GM19240 (cell line): ENCODE measurements around the gene AQP2.

Experiments used
- DNase-seq: peaks from one replicate; pipeline ENCODE4 v3.0.0; 2011; ENCODE audit warnings: low spot score; ENCODE audit not compliant: insufficient read length

The AQP2 gene

GRCh38 chr12:49920241-49920914, 30.2 kb upstream of the AQP2 start:
- no peak for DNase-seq

- DNase-seq, result no peak
Observed at GRCh38 chr12:49920915-49921286, 29.6 kb upstream of the AQP2 start.

- no peak for DNase-seq
Observed at GRCh38 chr12:49921299-49921698, 29.2 kb upstream of the AQP2 start.

GRCh38 chr12:49921936-49922335, 28.6 kb upstream of the AQP2 start:
- DNase-seq, result no peak

GRCh38 chr12:49922349-49923034, 28.0 kb upstream of the AQP2 start:
- DNase-seq, result no peak

- DNase-seq, result no peak
Observed at GRCh38 chr12:49923035-49923644, 27.4 kb upstream of the AQP2 start.

GRCh38 chr12:49923880-49924556, 26.5 kb upstream of the AQP2 start:
- no peak for DNase-seq

- no peak for DNase-seq
Observed at GRCh38 chr12:49924628-49925246, 25.8 kb upstream of the AQP2 start.

GRCh38 chr12:49925433-49926204, 24.9 kb upstream of the AQP2 start:
- DNase-seq, result no peak

- DNase-seq, result no peak
Observed at GRCh38 chr12:49928471-49928870, 22.1 kb upstream of the AQP2 start.

GRCh38 chr12:49929581-49929980, 21.0 kb upstream of the AQP2 start:
- DNase-seq, result no peak

GRCh38 chr12:49930515-49931288, 19.8 kb upstream of the AQP2 start:
- no peak for DNase-seq

- no peak for DNase-seq
Observed at GRCh38 chr12:49932023-49932422, 18.5 kb upstream of the AQP2 start.

- DNase-seq, result no peak
Observed at GRCh38 chr12:49932533-49933130, 17.9 kb upstream of the AQP2 start.

- DNase-seq, result no peak
Observed at GRCh38 chr12:49933796-49934195, 16.7 kb upstream of the AQP2 start.

- no peak for DNase-seq
Observed at GRCh38 chr12:49934505-49934904, 16.0 kb upstream of the AQP2 start.

GRCh38 chr12:49936925-49937324, 13.6 kb upstream of the AQP2 start:
- DNase-seq, result no peak

- DNase-seq, result no peak
Observed at GRCh38 chr12:49937639-49938300, 12.8 kb upstream of the AQP2 start.

GRCh38 chr12:49939307-49939706, 11.2 kb upstream of the AQP2 start:
- no peak for DNase-seq
